ENCODE measurements around the gene TUG1.

The TUG1 gene

DNA sequence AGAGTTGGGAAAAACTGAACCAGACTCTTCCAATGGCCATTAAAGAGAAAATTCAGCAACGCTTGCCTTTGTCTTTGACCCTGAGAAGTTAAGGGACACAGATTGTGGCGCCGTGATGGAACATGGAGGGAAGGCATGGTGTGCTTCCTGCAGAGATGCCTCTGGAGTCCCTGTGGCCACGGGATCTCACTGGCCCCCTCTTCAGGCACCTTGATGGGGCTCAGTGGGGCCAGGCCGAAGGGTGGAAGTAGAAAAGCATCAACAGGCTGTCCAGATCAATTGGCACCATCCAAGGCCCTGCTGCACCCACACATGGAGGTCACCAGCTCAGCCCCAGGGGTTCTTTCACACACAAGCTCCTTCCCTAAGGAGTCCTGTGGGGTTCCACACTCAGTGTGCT is 43.4 kb upstream of the TUG1 start:
- H3K4me2 ChIP-seq (ENCODE audit: insufficient read depth, low read length), result no peak overlapping the region
- H3K4me3 ChIP-seq (ENCODE audit: low read depth in 1 of 2, low read length in 2 of 2), result no peak overlapping the region
- no peak for ATAC-seq (ENCODE audit: insufficient read depth, low read depth)
- H2AFZ ChIP-seq (ENCODE audit: low read depth, low read length), result no peak overlapping the region
- H3K27ac ChIP-seq (ENCODE audit: low read length), result no peak overlapping the region
- peaks cover 41% of the 10 kb centered on the region for H3K36me3 ChIP-seq (ENCODE audit: insufficient read depth, low read length)
- DNase-seq, result no peak
- H3K79me2 ChIP-seq (ENCODE audit: insufficient read depth, low read length), result no peaks in the 10 kb centered on the region
- H3K4me1 ChIP-seq (ENCODE audit: insufficient read depth, low read length), result no peaks in the 10 kb centered on the region
- no peaks in the 10 kb centered on the region; the same call in none of the 2 replicates for H4K20me1 ChIP-seq (ENCODE audit: insufficient read depth, low read length)
- H3K9me3 ChIP-seq (ENCODE audit: insufficient read depth, low read length, severe bottlenecking), result no peaks in the 10 kb centered on the region
- no peaks in the 10 kb centered on the region for H3K27me3 ChIP-seq (ENCODE audit: insufficient read depth, low read length, poor library complexity)
- H3K9ac ChIP-seq (ENCODE audit: low read depth, low read length), result no peak overlapping the region
- no peak for TF ChIP-seq EZH2 (IDR thresholded peaks at IDR 0.05; ENCODE audit: borderline replicate concordance, low read depth, low read length, severe bottlenecking)
- TF ChIP-seq, protein P1, sequence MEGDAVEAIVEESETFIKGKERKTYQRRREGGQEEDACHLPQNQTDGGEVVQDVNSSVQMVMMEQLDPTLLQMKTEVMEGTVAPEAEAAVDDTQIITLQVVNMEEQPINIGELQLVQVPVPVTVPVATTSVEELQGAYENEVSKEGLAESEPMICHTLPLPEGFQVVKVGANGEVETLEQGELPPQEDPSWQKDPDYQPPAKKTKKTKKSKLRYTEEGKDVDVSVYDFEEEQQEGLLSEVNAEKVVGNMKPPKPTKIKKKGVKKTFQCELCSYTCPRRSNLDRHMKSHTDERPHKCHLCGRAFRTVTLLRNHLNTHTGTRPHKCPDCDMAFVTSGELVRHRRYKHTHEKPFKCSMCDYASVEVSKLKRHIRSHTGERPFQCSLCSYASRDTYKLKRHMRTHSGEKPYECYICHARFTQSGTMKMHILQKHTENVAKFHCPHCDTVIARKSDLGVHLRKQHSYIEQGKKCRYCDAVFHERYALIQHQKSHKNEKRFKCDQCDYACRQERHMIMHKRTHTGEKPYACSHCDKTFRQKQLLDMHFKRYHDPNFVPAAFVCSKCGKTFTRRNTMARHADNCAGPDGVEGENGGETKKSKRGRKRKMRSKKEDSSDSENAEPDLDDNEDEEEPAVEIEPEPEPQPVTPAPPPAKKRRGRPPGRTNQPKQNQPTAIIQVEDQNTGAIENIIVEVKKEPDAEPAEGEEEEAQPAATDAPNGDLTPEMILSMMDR (IDR thresholded peaks at IDR 0.05; ENCODE audit: borderline replicate concordance, extremely low read depth, low read length, poor library complexity, severe bottlenecking), result no peak

DNA sequence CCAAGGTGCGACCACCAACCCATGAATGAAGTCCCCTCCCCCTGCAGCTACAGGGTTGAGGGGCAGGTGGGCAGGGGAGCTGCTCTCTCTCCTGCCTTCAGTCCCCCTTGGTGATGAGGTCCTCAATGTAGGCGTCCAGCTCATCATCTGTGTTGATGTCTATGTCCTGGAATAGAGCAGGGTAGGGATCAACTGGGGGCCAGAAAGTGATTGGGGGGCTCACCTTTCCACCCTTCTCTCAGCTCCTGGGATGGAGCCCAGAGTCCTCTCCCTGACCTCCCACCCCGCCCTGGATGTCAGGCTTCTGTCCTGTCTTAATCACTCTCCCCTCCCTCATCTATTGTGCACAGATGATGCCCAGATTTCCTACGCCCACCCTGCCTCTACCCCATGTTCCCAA is 42.4 kb upstream of the TUG1 start:
- Histone ChIP-seq H3K9me3 (ENCODE audit: insufficient read depth, low read length, severe bottlenecking) (no peaks in the 10 kb centered on the region), H3K9ac (ENCODE audit: low read depth, low read length) (no peak overlapping the region), H2AFZ (ENCODE audit: low read depth, low read length) (no peak overlapping the region), H3K27ac (ENCODE audit: low read length) (no peak overlapping the region), H3K4me2 (ENCODE audit: insufficient read depth, low read length) (no peak overlapping the region), H3K36me3 (ENCODE audit: insufficient read depth, low read length) (peaks cover 51% of the 10 kb centered on the region), H3K27me3 (ENCODE audit: insufficient read depth, low read length, poor library complexity) (no peaks in the 10 kb centered on the region), H3K4me1 (ENCODE audit: insufficient read depth, low read length) (no peaks in the 10 kb centered on the region), H3K79me2 (ENCODE audit: insufficient read depth, low read length) (no peaks in the 10 kb centered on the region), H3K4me3 (ENCODE audit: low read depth in 1 of 2, low read length in 2 of 2) (no peak overlapping the region), H4K20me1 (ENCODE audit: insufficient read depth, low read length) (no peaks in the 10 kb centered on the region; the same call in none of the 2 replicates)
- DNase-seq (no peak), ATAC-seq (ENCODE audit: insufficient read depth, low read depth) (no peak)
- TF ChIP-seq, protein P1 (IDR thresholded peaks at IDR 0.05; ENCODE audit: borderline replicate concordance, extremely low read depth, low read length, poor library complexity, severe bottlenecking), result no peak
- no peak for TF ChIP-seq EZH2 (IDR thresholded peaks at IDR 0.05; ENCODE audit: borderline replicate concordance, low read depth, low read length, severe bottlenecking)

DNA sequence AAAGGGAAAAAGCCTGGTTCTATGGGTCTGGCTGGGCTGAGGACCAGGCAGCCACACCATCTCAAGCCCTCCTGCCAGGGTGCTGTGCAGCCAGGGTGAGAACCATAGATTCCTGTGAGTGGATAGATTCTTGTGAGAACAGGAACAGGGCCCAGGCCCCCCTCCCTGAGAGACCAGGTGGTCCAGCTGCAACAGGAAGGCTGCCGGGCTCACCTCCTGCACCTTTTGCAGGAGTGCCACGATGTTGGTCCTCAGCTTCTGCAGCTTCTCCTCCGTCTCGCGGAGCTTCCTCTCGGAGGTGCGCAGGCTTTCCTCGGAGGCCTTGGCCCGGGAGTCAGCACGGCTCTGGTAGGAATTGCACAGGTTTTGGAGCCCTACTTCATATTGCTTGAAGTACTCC is 41.3 kb upstream of the TUG1 start:
- H3K79me2 ChIP-seq (ENCODE audit: insufficient read depth, low read length), result no peaks in the 10 kb centered on the region
- peaks cover 62% of the 10 kb centered on the region for H3K36me3 ChIP-seq (ENCODE audit: insufficient read depth, low read length)
- no peak overlapping the region for H3K9ac ChIP-seq (ENCODE audit: low read depth, low read length)
- no peak overlapping the region for H3K4me3 ChIP-seq (ENCODE audit: low read depth in 1 of 2, low read length in 2 of 2)
- H3K4me2 ChIP-seq (ENCODE audit: insufficient read depth, low read length), result no peak overlapping the region
- H4K20me1 ChIP-seq (ENCODE audit: insufficient read depth, low read length), result no peaks in the 10 kb centered on the region; the same call in none of the 2 replicates
- no peaks in the 10 kb centered on the region for H3K4me1 ChIP-seq (ENCODE audit: insufficient read depth, low read length)
- H3K9me3 ChIP-seq (ENCODE audit: insufficient read depth, low read length, severe bottlenecking), result no peaks in the 10 kb centered on the region
- TF ChIP-seq EZH2 (IDR thresholded peaks at IDR 0.05; ENCODE audit: borderline replicate concordance, low read depth, low read length, severe bottlenecking), result no peak
- TF ChIP-seq, protein P1 (IDR thresholded peaks at IDR 0.05; ENCODE audit: borderline replicate concordance, extremely low read depth, low read length, poor library complexity, severe bottlenecking), result no peak
- DNase-seq, result no peak
- no peak for ATAC-seq (ENCODE audit: insufficient read depth, low read depth)
- H3K27ac ChIP-seq (ENCODE audit: low read length), result no peak overlapping the region
- no peaks in the 10 kb centered on the region for H3K27me3 ChIP-seq (ENCODE audit: insufficient read depth, low read length, poor library complexity)
- H2AFZ ChIP-seq (ENCODE audit: low read depth, low read length), result no peak overlapping the region

DNA sequence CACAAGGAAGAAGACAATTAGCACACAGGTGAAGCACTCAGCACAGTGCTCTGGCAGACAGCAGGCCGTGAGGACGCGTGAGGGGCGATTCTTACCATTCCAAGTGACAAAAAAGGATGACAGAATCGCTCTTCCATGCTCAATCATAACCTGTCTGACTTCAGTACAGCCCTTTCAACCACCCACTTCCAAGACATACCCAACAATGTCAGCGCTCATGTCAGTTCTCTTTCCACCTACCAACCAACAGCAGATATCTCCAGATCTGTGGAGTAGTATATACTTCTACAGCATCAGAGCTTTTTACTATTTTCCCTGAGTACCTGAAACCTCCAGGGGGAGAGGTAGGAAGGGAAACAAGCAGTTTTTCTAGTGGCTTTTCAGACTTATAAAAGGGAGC is 40.7 kb upstream of the TUG1 start:
- no peak overlapping the region for H3K27ac ChIP-seq (ENCODE audit: low read length)
- no peak overlapping the region for H2AFZ ChIP-seq (ENCODE audit: low read depth, low read length)
- no peaks in the 10 kb centered on the region for H3K27me3 ChIP-seq (ENCODE audit: insufficient read depth, low read length, poor library complexity)
- ATAC-seq (ENCODE audit: insufficient read depth, low read depth) (no peak), DNase-seq (no peak)
- no peaks in the 10 kb centered on the region for H3K79me2 ChIP-seq (ENCODE audit: insufficient read depth, low read length)
- no peaks in the 10 kb centered on the region for H3K9me3 ChIP-seq (ENCODE audit: insufficient read depth, low read length, severe bottlenecking)
- H3K36me3 ChIP-seq (ENCODE audit: insufficient read depth, low read length), result peaks cover 68% of the 10 kb centered on the region
- no peak overlapping the region for H3K9ac ChIP-seq (ENCODE audit: low read depth, low read length)
- no peak for TF ChIP-seq EZH2 (IDR thresholded peaks at IDR 0.05; ENCODE audit: borderline replicate concordance, low read depth, low read length, severe bottlenecking)
- TF ChIP-seq, protein P1 (IDR thresholded peaks at IDR 0.05; ENCODE audit: borderline replicate concordance, extremely low read depth, low read length, poor library complexity, severe bottlenecking), result no peak
- H3K4me3 ChIP-seq (ENCODE audit: low read depth in 1 of 2, low read length in 2 of 2), result no peak overlapping the region
- H4K20me1 ChIP-seq (ENCODE audit: insufficient read depth, low read length), result no peaks in the 10 kb centered on the region; the same call in none of the 2 replicates
- no peak overlapping the region for H3K4me2 ChIP-seq (ENCODE audit: insufficient read depth, low read length)
- H3K4me1 ChIP-seq (ENCODE audit: insufficient read depth, low read length), result no peaks in the 10 kb centered on the region
